H54 (cell line): ENCODE data around the gene SPRYD3.
A peak's percentile ranks its signal among the peaks of the same experiment; 100 is the strongest.

Experiments used
- DNase-seq: peaks from one replicate; pipeline ENCODE4 v3.0.0; 2011; ENCODE audit warnings: low spot score, mixed read lengths; ENCODE audit not compliant: insufficient read length
- FAIRE-seq: peaks from 3 replicates; lab custom pipeline; 2011; peaks lifted over from hg19 to GRCh38; lab: Jason Lieb, UNC
- POLR2A ChIP-seq: IDR thresholded peaks from 2 replicates; pipeline ENCODE4 v1.6.1; 2011; ENCODE audit warnings: low read depth, mild to moderate bottlenecking, low read length

SPRYD3 gene

DNA sequence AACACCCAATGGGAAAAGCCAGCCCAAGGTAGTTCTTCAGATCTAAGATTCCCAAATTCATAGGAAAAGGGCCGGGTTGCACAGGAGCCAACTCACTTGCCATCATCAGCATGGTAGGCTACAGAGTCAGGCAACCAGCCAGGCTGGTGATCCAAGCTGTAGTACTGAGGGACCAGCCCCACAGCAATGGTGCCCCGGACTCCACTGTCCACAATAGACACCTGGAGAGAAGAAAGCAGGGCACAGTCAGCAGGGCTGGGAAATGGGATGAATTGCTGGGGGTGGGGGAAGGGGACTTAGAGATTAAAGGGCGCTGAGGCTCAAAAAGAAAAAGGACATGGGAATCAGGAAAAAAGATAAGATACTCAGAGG, 4.2 kb downstream of the SPRYD3 start:
- no peak for FAIRE-seq

DNA sequence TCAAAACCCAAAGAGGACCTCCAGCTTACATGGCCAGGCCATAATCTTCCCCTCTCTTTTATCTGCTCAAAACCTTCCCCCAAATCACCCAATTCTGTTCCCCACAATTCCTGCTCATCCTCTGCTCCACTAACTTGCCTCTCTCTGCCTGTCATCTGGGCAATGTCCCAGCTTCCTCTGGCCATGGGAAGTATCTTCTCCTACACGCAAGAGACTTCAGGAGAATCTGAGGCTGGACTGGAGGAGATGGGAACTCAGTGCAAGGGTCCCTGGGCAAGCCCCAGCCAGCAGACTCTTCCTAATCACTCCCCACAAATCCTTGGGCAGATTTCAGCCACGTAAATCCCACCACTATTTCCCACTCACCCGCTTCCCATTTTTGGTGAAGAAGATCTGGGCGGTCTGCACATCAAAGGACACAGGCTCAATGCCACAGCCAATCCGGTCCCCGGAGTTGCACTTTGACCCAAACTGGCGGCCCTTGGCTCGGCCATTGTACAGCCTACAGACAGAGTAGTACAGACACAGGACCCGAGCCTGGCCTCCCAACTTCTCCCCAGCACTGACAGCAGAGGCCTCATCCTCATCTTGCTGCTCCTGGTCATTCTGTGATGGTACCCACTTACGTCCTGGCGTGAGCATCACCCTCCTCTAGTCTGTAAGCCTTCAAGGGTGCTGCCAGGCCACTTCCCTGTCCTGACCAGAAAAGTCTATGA, 4.7 kb downstream of the SPRYD3 start:
- no peak for DNase-seq
- FAIRE-seq = no peak
- no peak for TF ChIP-seq POLR2A

More for the DNA sequence above, 4.2 kb downstream of the SPRYD3 start:
- DNase-seq = no peak
- TF ChIP-seq POLR2A = no peak

- DNase-seq (no peak), FAIRE-seq (no peak)
- TF ChIP-seq POLR2A = no peak
Measured at GRCh38 chr12:53073881-53074280, 5.3 kb downstream of the SPRYD3 start.

GRCh38 chr12:53071591-53072551, 7.3 kb downstream of the SPRYD3 start:
- TF ChIP-seq POLR2A = no peak
- DNase-seq (no peak), FAIRE-seq (no peak)

DNA sequence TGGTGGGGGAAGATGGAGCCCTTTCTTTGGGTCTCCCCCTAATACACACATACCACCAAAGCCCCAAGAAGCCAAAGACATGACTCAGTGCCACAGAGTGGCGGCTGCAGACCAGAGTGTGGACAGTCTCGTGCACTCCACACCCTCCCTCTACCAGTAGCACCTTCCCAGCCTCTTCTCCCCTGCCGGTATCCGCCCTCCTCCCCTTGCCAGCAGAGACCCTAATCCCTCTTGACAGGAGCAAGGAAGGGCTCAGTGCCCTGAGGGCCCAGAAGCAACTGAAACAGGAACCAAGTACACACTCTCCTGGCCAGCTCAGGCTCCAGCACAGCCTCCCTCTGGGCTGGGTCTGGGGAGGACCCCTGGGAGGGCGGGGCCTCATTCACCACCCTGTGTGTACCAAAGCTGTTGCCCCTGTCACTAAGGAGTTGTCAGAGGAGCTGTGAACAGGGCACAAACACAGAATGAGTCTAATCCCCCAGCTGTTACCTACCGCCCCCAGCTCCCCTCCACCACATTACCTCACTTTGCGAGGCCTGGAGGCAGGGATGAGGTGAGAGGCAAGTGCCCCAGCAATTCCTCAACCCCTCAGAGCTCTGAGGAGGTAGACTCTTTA, 8.2 kb downstream of the SPRYD3 start:
- FAIRE-seq (no peak), DNase-seq (no peak)
- no peak for TF ChIP-seq POLR2A

- FAIRE-seq (no peak), DNase-seq (no peak)
- TF ChIP-seq POLR2A = no peak
Measured at GRCh38 chr12:53069621-53070410, 9.4 kb downstream of the SPRYD3 start.

- DNase-seq (no peak), FAIRE-seq (no peak)
- no peak for TF ChIP-seq POLR2A
Measured at GRCh38 chr12:53068811-53069585, 10.2 kb downstream of the SPRYD3 start.

- TF ChIP-seq POLR2A = no peak
- FAIRE-seq (no peak), DNase-seq (no peak)
Measured at GRCh38 chr12:53067993-53068770, 11.0 kb downstream of the SPRYD3 start.

DNA sequence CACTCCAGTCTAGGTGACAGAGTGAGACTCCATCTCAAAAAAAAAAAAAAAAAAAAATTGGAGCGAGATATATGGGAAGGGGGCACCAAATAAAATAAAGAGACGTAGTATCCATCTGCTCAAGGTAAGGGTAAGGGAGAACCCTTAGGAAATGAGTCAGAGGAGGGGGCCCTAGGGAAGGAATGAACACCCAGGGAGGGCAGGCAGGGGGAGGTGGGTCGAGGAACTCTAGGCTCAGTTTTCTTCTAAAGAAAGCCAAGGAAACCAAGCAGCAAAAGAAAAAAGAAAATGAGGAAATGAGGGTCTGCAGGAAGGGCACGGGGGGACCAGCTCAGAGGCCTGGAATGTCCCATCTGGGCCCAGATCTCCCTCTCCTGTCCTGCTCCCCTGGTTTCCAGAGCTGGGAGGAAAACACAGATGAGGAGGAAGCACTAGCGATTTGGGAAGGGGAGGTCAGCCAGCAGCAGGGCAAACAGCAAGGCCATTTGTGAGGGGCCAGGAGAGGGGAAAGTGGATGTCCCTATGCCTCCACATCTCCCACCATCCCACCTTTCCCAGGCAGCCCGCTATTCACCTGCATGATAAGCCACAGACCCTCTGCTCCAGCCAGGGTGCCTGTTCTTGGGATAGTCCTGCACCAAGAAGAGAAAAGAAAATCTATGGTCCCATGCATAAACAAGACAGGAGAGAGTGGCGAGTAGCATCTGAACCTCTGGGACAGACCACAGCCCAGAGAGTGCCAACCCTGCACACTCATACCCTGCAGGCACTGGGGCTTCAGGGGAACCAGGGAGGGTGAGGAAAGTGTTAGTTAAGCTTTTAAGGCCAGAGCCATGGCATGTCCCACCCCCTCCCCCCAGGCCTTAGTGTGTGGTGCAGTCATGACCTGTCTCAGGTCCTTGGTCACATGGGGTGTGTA, 11.9 kb downstream of the SPRYD3 start:
- no peak for TF ChIP-seq POLR2A
- no peak for FAIRE-seq
- no peak for DNase-seq

GRCh38 chr12:53065975-53066931, 12.9 kb downstream of the SPRYD3 start:
- DNase-seq (peak; percentile 88), FAIRE-seq (no peak)
- no peak for TF ChIP-seq POLR2A
